Gastrocnemius medialis (tissue), 4 donors: ENCODE measurements around the gene GARNL3. TPM values are rescaled to one million over a fixed set of nuclear protein-coding genes. Genes with fewer than 3 reads are reported as not detected.

Experiments
- ATAC-seq, 2 donors: fragments of 150-250 bp; one replicate each; pipeline ENCODE4 v1.9.1; 2016
- DNase-seq, 2 donors: peaks; one replicate each; pipeline ENCODE4 v3.0.0-alpha.2; 2019
- H3K27ac ChIP-seq, 4 donors: fragments of 200-600 bp; sonication (generic); 1 replicate in 1 of 4; 2 replicates in 3 of 4; pipeline ENCODE4 v1.5.1; 2016 to 2018; ENCODE audit warnings: mild to moderate bottlenecking in 2 of 4, moderate library complexity in 1 of 4
- H3K27me3 ChIP-seq, 3 donors: fragments of 200-600 bp; sonication (generic) in 2 of 3; 1 replicate in 1 of 3; 2 replicates in 2 of 3; pipeline versions ENCODE4 v1.5.1 to v1.6.0; 2016 to 2019; ENCODE audit warnings: mild to moderate bottlenecking in 1 of 3, moderate library complexity in 1 of 3
- H3K36me3 ChIP-seq, 2 donors: fragments of 200-600 bp; sonication (generic) in 1 of 2; one replicate each; pipeline ENCODE4 v1.5.1; 2017 to 2018
- H3K4me1 ChIP-seq, 2 donors: fragments of 200-600 bp; sonication (generic) in 1 of 2; one replicate each; pipeline ENCODE4 v1.5.1; 2016 to 2017; ENCODE audit warnings: mild to moderate bottlenecking in 2 of 2
- H3K4me3 ChIP-seq, 4 donors: fragments of 200-600 bp; sonication (generic) in 3 of 4; 1 replicate in 1 of 4; 2 replicates in 3 of 4; pipeline ENCODE4 v1.5.1; 2016 to 2019; ENCODE audit warnings: mild to moderate bottlenecking in 2 of 4
- H3K9me3 ChIP-seq, 3 donors: fragments of 200-600 bp; sonication (generic) in 2 of 3; 1 replicate in 1 of 3; 2 replicates in 2 of 3; pipeline ENCODE4 v1.5.1; 2016 to 2019
- POLR2A ChIP-seq, 2 donors: fragments of 450-650 bp; IDR thresholded peaks; one replicate each; pipeline ENCODE4 v1.6.1; 2017; ENCODE audit warnings: antibody characterized with exemption in 2 of 2, mild to moderate bottlenecking in 2 of 2, moderate library complexity in 2 of 2
- in situ Hi-C, 4 donors: fragments of 200-750 bp; cut with MboI; loops; one replicate each; pipeline versions ENCODE4 v1.15.0 to v1.8.0; 2017; ENCODE audit warnings: low sequenced_read_pairs in 4 of 4
- intact Hi-C: fragments of 100-400 bp; cut with DNase I; formaldehyde crosslinking; loops from one replicate; pipeline ENCODE4 v1.15.1; 2023; ENCODE audit warnings: low total_unique reads
- total RNA-seq, 4 donors: library from RNA; depleted of rRNA; stranded (reverse); fragments of >200 nt; gene quantifications; one replicate each; pipeline versions ENCODE4 v1.1.0 to v1.2.3, GENCODE V29; 2016
- TF ChIP-seq, protein P1 (sequence below), 5 experiments: fragments of 450-650 bp in 3 of 5; fragments of 200-600 bp in 2 of 5; sonication (generic) in 2 of 5; IDR thresholded peaks in 4 of 5; conservative IDR thresholded peaks in 1 of 5; 1 replicate in 4 of 5; 2 replicates in 1 of 5; pipeline ENCODE4 v1.5.1; 2016 to 2019; ENCODE audit warnings: antibody characterized with exemption in 5 of 5, mild to moderate bottlenecking in 3 of 5, moderate library complexity in 3 of 5

The GARNL3 gene
- total RNA-seq, 4 donors from 2014 or later = 2.5 to 5.7 (median 3.0) TPM

DNA sequence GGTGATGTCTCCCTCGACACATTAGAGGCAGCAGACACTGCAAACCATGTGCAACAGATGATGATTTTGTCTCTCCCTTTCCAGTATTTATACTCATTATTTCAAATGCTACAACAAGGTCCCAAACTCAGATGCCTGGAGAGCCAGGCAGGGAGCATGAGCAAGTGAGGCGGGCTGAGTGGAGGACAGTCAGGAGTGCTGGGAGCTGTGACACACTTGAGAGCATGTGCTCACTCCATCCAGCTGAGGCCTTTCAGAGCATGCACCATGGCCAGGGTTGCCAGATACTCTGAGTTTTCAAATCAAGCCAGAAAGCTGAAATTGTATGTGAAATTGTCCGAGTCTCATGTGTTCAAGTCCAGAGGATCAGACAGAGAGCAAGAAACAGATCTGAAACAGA lies 76.6 kb downstream of the GARNL3 start:
- ATAC-seq (no peak), DNase-seq (no peak)
- Histone ChIP-seq H3K4me1 (peaks cover 44 to 47% of the 10 kb centered on the region in 2 donors), H3K9me3 (no peaks in the 10 kb centered on the region), H3K36me3 (no peaks in the 10 kb centered on the region), H3K27me3 (no peaks in the 10 kb centered on the region), H3K4me3 (no peak overlapping the region), H3K27ac (peak overlapping the region; percentile 42 to 63 (median 47))
- in situ Hi-C loops (no loop called here), intact Hi-C loops (loop anchor here (5.0 kb wide), 1 partner anchor 119 kb away; no protein-coding TSS in a partner anchor)
- TF ChIP-seq, protein P1, sequence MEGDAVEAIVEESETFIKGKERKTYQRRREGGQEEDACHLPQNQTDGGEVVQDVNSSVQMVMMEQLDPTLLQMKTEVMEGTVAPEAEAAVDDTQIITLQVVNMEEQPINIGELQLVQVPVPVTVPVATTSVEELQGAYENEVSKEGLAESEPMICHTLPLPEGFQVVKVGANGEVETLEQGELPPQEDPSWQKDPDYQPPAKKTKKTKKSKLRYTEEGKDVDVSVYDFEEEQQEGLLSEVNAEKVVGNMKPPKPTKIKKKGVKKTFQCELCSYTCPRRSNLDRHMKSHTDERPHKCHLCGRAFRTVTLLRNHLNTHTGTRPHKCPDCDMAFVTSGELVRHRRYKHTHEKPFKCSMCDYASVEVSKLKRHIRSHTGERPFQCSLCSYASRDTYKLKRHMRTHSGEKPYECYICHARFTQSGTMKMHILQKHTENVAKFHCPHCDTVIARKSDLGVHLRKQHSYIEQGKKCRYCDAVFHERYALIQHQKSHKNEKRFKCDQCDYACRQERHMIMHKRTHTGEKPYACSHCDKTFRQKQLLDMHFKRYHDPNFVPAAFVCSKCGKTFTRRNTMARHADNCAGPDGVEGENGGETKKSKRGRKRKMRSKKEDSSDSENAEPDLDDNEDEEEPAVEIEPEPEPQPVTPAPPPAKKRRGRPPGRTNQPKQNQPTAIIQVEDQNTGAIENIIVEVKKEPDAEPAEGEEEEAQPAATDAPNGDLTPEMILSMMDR (IDR thresholded peaks at IDR 0.05 in 4 of 5, conservative IDR thresholded peaks at IDR 0.05 in 1 of 5) = no peak
- TF ChIP-seq POLR2A (IDR thresholded peaks at IDR 0.05) = no peak

DNA sequence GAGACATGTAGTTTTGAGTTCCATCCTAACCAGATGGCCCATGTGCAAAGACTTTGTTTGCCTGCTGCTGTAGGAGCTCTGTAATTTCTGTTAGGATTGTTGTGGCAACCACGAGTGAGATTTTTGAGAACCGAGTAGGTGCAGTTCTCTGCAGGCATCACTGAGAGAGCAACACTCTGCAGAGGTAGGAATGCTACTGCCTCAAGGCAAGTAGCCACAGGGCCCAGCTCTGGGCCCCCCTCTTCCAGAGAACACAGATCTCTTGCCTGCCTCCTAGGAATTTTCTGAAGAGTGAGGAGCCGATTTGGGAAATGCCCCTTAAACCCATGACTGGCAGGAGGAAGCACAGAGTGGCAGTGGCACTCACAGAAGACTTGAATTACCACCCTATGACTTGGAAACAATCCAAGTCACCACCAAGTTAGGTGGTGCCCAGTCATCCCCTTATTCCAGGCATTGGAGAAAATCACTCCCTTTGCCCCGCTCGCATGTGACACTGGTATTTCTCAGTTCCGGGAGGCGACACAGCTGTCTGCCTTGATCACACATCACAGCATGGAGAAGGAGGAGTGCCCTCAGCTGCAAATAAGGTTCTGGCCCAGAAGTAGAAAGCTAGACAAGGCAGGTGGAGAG lies 79.9 kb downstream of the GARNL3 start:
- no peak for TF ChIP-seq POLR2A (IDR thresholded peaks at IDR 0.05)
- TF ChIP-seq, protein P1 (IDR thresholded peaks at IDR 0.05 in 4 of 5, conservative IDR thresholded peaks at IDR 0.05 in 1 of 5) = no peak
- Histone ChIP-seq H3K27me3 (no peaks in the 10 kb centered on the region), H3K36me3 (no peaks in the 10 kb centered on the region), H3K27ac (peak overlapping the region; percentile 27 to 54 (median 46)), H3K9me3 (no peaks in the 10 kb centered on the region), H3K4me1 (peaks cover 22 to 29% of the 10 kb centered on the region in 2 donors), H3K4me3 (no peak overlapping the region)
- in situ Hi-C loops = no loop called here
- ATAC-seq = peak; percentile 47 to 57
- intact Hi-C loops = loop anchor here (5.0 kb wide), 1 partner anchor 122 kb away; no protein-coding TSS in a partner anchor
- DNase-seq = peak in 1 of 2 donors; percentile 40

DNA sequence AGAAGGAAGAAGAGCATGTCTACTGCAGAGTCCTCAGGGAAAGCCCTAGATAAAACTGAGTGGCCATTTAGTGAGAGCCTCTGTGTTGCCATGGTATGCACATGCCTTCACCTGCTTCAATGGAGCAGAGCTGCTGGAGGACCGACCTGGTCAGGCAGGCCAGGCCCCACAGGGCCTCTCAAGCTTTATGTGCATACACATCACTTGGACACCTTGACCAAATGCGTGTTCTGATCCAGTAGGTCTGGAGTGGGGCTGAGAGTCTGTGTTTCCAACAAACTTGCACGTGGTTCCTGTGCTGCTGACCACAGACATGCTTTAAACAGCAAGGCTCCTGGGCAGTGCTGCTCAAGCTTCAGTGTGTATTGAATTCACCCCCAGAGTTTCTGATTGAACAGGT lies 81.0 kb downstream of the GARNL3 start:
- TF ChIP-seq, protein P1 (IDR thresholded peaks at IDR 0.05 in 4 of 5, conservative IDR thresholded peaks at IDR 0.05 in 1 of 5) = no peak
- no peak for TF ChIP-seq POLR2A (IDR thresholded peaks at IDR 0.05)
- no peak for DNase-seq
- in situ Hi-C loops = loop anchor here in 1 of 4 donors (5.0 kb wide), 1 partner anchor 63 kb away; no protein-coding TSS in a partner anchor
- Histone ChIP-seq H3K9me3 (no peaks in the 10 kb centered on the region), H3K36me3 (no peaks in the 10 kb centered on the region), H3K4me3 (no peak overlapping the region), H3K27ac (peak overlapping the region in 1 of 4 donors; percentile 54), H3K4me1 (peaks cover 25 to 29% of the 10 kb centered on the region in 2 donors), H3K27me3 (no peaks in the 10 kb centered on the region)
- no peak for ATAC-seq
- intact Hi-C loops = loop anchor here (5.0 kb wide), 1 partner anchor 38 kb away; no protein-coding TSS in a partner anchor

DNA sequence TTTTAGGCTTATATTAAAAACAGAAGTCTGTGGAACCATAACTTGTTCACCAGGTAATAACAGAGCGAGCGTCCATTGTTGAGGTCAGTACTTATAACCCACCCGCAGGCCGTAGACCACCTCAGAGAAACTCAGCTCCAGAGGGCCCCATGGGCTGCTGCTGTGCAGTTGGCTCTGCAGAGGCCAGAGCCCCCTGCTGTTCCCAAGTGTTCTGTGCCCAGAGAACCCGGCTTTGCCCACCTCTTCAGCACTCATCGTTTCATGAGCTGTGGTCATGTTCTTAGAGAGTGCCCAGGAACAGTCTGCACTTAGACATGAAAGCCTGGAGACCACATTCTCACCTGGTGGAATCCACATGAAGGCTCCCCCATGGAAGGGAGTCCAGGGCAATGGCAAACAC lies 82.0 kb downstream of the GARNL3 start:
- intact Hi-C loops = loop anchor here (5.0 kb wide), 1 partner anchor 39 kb away; no protein-coding TSS in a partner anchor
- peaks cover 16 to 24% of the 10 kb centered on the region in 2 donors for H3K4me1 ChIP-seq
- ATAC-seq = no peak

More for the DNA sequence above, 82.0 kb downstream of the GARNL3 start:
- H3K36me3 ChIP-seq = no peaks in the 10 kb centered on the region
- H3K9me3 ChIP-seq = no peaks in the 10 kb centered on the region
- in situ Hi-C loops = loop anchor here in 1 of 4 donors (5.0 kb wide), 1 partner anchor 64 kb away; no protein-coding TSS in a partner anchor
- TF ChIP-seq, protein P1 (IDR thresholded peaks at IDR 0.05 in 4 of 5, conservative IDR thresholded peaks at IDR 0.05 in 1 of 5) = no peak
- no peak for TF ChIP-seq POLR2A (IDR thresholded peaks at IDR 0.05)
- no peaks in the 10 kb centered on the region for H3K27me3 ChIP-seq
- no peak for DNase-seq
- H3K27ac ChIP-seq = no peak overlapping the region
- H3K4me3 ChIP-seq = no peak overlapping the region
